HCT116 (cell line): Measurements from ENCODE around the gene ADCK2. TPM values are rescaled to one million over a fixed set of nuclear protein-coding genes. Genes with fewer than 3 reads are reported as not detected.

Experiments used
- ATAC-seq: fragments of 200-7000 bp; cut with Tn5 transposase; 2 replicates; pipeline ENCODE4 v1.9.1; 2020; ENCODE audit warnings: mild to moderate bottlenecking, moderate library complexity
- BruUV-seq: library from RNA; stranded (reverse); fragments of 400-500 nt; replicated peaks from 2 replicates; lab custom pipeline; 2021; lab: Mats Ljungman, UMichigan
- CTCF ChIA-PET: fragments of 300-600 bp; sonication (Branson Sonifier 250); formaldehyde crosslinking; loops from one replicate; lab custom pipeline; 2021; ENCODE audit warnings: antibody characterized with exemption; lab: Charles Lee
- POLR2A ChIA-PET: fragments of 300-600, 350-600 bp; sonication (Branson Sonifier 250); formaldehyde crosslinking; loops from one replicate; lab custom pipeline; 2021; ENCODE audit warnings: antibody characterized with exemption; lab: Charles Lee
- RAD21 ChIA-PET, 2 experiments: fragments of 300-600 bp; sonication (Branson Sonifier 250); formaldehyde crosslinking; loops; one replicate each; lab custom pipeline; 2023; ENCODE audit warnings: low total read pairs in 2 of 2; ENCODE audit not compliant: uncharacterized antibody in 2 of 2, unreplicated experiment in 2 of 2, low non-redundant PET in 1 of 2; lab: Charles Lee
- DNase-seq: peaks from one replicate; pipeline ENCODE4 v3.0.0-alpha.2; 2010; ENCODE audit warnings: low read depth, low spot score
- H2AFZ ChIP-seq: fragments of 200-600 bp; shearing (Covaris generic), sonication (generic); 2 replicates; pipeline ENCODE4 v1.6.1; 2017; ENCODE audit warnings: low read depth, mixed run types, mixed read lengths, antibody characterized with exemption, low read length; ENCODE audit not compliant: poor library complexity, severe bottlenecking
- H3K27ac ChIP-seq: 2 replicates; pipeline ENCODE4 v1.5.1; 2012; ENCODE audit warnings: low read depth, low read length
- H3K27me3 ChIP-seq: fragments of 200-600 bp; sonication (generic); 2 replicates; pipeline ENCODE4 v1.6.1; 2016; ENCODE audit warnings: mixed run types, low read length, mixed read lengths; ENCODE audit not compliant: insufficient read depth
- H3K36me3 ChIP-seq, 2 experiments: fragments of 200-500 bp in 1 of 2; fragments of 200-600 bp in 1 of 2; sonication (Bioruptor generic) in 1 of 2; sonication (generic) in 1 of 2; 2 replicates each; pipeline versions ENCODE4 v1.5.1 to v1.6.1; 2014 to 2016; ENCODE audit warnings: low read length in 2 of 2, inconsistent platforms in 1 of 2, mixed read lengths in 1 of 2, mixed run types in 1 of 2; ENCODE audit not compliant: insufficient read depth in 2 of 2, control insufficient read depth in 1 of 2
- H3K4me1 ChIP-seq, 2 experiments: fragments of 200-600 bp in 1 of 2; sonication (generic) in 1 of 2; 2 replicates each; pipeline versions ENCODE4 v1.5.1 to v1.6.1; 2012 to 2017; ENCODE audit warnings: low read length in 2 of 2, inconsistent platforms in 1 of 2, mild to moderate bottlenecking in 1 of 2, mixed read lengths in 1 of 2, mixed run types in 1 of 2, moderate library complexity in 1 of 2; ENCODE audit not compliant: insufficient read depth in 2 of 2, control insufficient read depth in 1 of 2
- H3K4me2 ChIP-seq: fragments of 200-600 bp; sonication (generic); 2 replicates; pipeline ENCODE4 v1.6.1; 2017; ENCODE audit warnings: mixed run types, low read length, mixed read lengths
- H3K4me3 ChIP-seq, 2 experiments: fragments of 200-600 bp in 1 of 2; sonication (generic) in 1 of 2; replicated peaks in 1 of 2; 2 replicates each; pipeline ENCODE4 v1.5.1; 2011 to 2016; ENCODE audit warnings: low read length in 2 of 2, control low read depth in 1 of 2, low read depth in 1 of 2, mild to moderate bottlenecking in 1 of 2, mixed read lengths in 1 of 2, mixed run types in 1 of 2
- H3K79me2 ChIP-seq: fragments of 200-600 bp; sonication (generic); 2 replicates; pipeline ENCODE4 v1.6.1; 2017; ENCODE audit warnings: mild to moderate bottlenecking, mixed run types, low read length, moderate library complexity, mixed read lengths; ENCODE audit not compliant: insufficient read depth
- H3K9ac ChIP-seq: fragments of 200-600 bp; sonication (generic); 2 replicates; pipeline ENCODE4 v1.6.1; 2016; ENCODE audit warnings: low read length, mixed read lengths
- H3K9me2 ChIP-seq: fragments of 200-600 bp; sonication (generic), shearing (Covaris generic); 2 replicates; pipeline ENCODE4 v1.6.1; 2017; ENCODE audit warnings: mixed run types, mild to moderate bottlenecking, moderate library complexity; ENCODE audit not compliant: insufficient read depth
- H3K9me3 ChIP-seq, 2 experiments: fragments of 200-500 bp in 1 of 2; fragments of 200-600 bp in 1 of 2; sonication (Bioruptor generic) in 1 of 2; sonication (generic) in 1 of 2; 2 replicates each; pipeline ENCODE4 v1.6.1; 2014 to 2017; ENCODE audit warnings: low read length in 2 of 2, mixed read lengths in 2 of 2, inconsistent platforms in 1 of 2, low read depth in 1 of 2, mild to moderate bottlenecking in 1 of 2, mixed run types in 1 of 2, moderate library complexity in 1 of 2; ENCODE audit not compliant: control insufficient read depth in 1 of 2, insufficient read depth in 1 of 2
- H4K20me1 ChIP-seq: fragments of 200-600 bp; sonication (generic), shearing (Covaris generic); 2 replicates; pipeline ENCODE4 v1.6.1; 2017; ENCODE audit warnings: mixed run types, mild to moderate bottlenecking, moderate library complexity; ENCODE audit not compliant: insufficient read depth
- EGR1 ChIP-seq: IDR thresholded peaks from 2 replicates; pipeline ENCODE4 v1.6.1; 2012; ENCODE audit warnings: low read depth
- ELF1 ChIP-seq: IDR thresholded peaks from 2 replicates; pipeline ENCODE4 v1.6.1; 2012; ENCODE audit warnings: low read depth, borderline replicate concordance
- EZH2 ChIP-seq: fragments of 200-600 bp; sonication (generic); IDR thresholded peaks from 2 replicates; pipeline ENCODE4 v1.6.1; 2017; ENCODE audit warnings: antibody characterized with exemption, mixed run types
- MAX ChIP-seq: IDR thresholded peaks from 2 replicates; pipeline ENCODE4 v1.6.1; 2012
- POLR2A ChIP-seq: IDR thresholded peaks from 2 replicates; pipeline ENCODE4 v1.7.0; 2011; ENCODE audit warnings: borderline replicate concordance; ENCODE audit not compliant: insufficient read depth, insufficient read length; ENCODE audit errors: extremely low read depth
- SIN3A ChIP-seq: IDR thresholded peaks from 2 replicates; pipeline ENCODE4 v1.6.1; 2012; ENCODE audit warnings: low read depth
- ZBTB33 ChIP-seq: IDR thresholded peaks from 2 replicates; pipeline ENCODE4 v1.6.1; 2011; ENCODE audit warnings: mild to moderate bottlenecking, low read length, moderate library complexity; ENCODE audit not compliant: insufficient replicate concordance; ENCODE audit errors: extremely low read depth
- ZNF274 ChIP-seq: fragments of 200-500 bp; sonication (Bioruptor generic); IDR thresholded peaks from 2 replicates; pipeline ENCODE4 v1.6.1; 2014; ENCODE audit warnings: mild to moderate bottlenecking, low read depth, low read length, inconsistent platforms
- intact Hi-C: fragments of 100-400 bp; cut with micrococcal nuclease; formaldehyde crosslinking; loops from 2 replicates; pipeline ENCODE4 v1.10.0; 2022
- total RNA-seq: library from RNA; stranded (reverse); gene quantifications from one replicate; pipeline ENCODE4 v1.2.1, GENCODE V29; 2021; ENCODE audit not compliant: unreplicated experiment
- TF ChIP-seq, protein P1 (sequence below): IDR thresholded peaks from 2 replicates; pipeline ENCODE4 v1.6.1; 2012; ENCODE audit warnings: low read depth

ADCK2 gene
- total RNA-seq, 1 experiment from 2014 or later = 16.9 TPM

DNA sequence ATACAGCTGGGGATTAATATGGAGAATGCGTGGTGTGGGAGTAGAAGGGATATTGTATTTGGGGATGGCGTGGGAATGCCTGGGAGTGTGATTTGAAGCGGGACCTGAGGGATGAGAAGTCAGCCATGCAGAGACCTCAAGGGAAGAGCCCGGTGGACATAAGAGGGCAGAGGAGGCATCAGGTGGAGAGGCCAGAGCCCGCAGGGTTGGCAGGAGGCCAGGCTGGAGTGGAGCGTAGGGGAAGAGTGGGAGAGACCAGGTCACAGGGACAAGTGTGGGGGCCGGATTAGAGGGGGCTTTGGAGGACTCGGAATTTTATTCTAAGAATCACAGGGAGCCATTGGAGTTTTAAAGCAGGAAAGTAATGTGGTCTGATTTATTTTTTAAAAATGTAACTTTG lies 25.7 kb downstream of the ADCK2 start (continued):
- no peak for TF ChIP-seq ZBTB33
- TF ChIP-seq, protein P1, sequence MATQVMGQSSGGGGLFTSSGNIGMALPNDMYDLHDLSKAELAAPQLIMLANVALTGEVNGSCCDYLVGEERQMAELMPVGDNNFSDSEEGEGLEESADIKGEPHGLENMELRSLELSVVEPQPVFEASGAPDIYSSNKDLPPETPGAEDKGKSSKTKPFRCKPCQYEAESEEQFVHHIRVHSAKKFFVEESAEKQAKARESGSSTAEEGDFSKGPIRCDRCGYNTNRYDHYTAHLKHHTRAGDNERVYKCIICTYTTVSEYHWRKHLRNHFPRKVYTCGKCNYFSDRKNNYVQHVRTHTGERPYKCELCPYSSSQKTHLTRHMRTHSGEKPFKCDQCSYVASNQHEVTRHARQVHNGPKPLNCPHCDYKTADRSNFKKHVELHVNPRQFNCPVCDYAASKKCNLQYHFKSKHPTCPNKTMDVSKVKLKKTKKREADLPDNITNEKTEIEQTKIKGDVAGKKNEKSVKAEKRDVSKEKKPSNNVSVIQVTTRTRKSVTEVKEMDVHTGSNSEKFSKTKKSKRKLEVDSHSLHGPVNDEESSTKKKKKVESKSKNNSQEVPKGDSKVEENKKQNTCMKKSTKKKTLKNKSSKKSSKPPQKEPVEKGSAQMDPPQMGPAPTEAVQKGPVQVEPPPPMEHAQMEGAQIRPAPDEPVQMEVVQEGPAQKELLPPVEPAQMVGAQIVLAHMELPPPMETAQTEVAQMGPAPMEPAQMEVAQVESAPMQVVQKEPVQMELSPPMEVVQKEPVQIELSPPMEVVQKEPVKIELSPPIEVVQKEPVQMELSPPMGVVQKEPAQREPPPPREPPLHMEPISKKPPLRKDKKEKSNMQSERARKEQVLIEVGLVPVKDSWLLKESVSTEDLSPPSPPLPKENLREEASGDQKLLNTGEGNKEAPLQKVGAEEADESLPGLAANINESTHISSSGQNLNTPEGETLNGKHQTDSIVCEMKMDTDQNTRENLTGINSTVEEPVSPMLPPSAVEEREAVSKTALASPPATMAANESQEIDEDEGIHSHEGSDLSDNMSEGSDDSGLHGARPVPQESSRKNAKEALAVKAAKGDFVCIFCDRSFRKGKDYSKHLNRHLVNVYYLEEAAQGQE = no peak

DNA sequence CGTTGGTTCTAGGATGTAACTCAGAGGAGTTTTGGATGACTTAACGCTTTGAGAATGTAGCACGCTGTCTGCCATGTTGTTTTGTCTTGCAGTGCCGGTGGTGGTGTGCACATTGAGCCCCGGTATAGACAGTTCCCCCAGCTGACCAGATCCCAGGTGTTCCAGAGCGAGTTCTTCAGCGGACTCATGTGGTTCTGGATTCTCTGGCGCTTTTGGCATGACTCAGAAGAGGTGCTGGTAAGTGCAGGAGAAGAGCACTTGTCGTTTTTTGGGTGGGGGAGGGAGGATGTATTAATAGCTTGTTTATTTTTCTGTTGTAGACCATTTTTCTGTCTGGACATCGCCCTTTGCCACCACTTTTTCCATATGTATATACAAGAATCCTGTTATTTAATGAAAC lies 30.0 kb downstream of the ADCK2 start:
- ChIA-PET CTCF (interaction anchor here (1.2 kb wide), 1 partner anchor 28 kb away, joined by 3 read pairs; no protein-coding TSS in a partner anchor), RAD21 (interaction anchor here in 1 of 2 experiments (0.6 kb wide), 1 partner anchor 1268 kb away, joined by 3 read pairs; no protein-coding TSS in a partner anchor), POLR2A (no interaction called here)
- Histone ChIP-seq H3K79me2 (peaks cover 61% of the 10 kb centered on the region), H3K27ac (no peak overlapping the region), H4K20me1 (no peaks in the 10 kb centered on the region), H3K9me3 (no peaks in the 10 kb centered on the region), H3K9ac (no peak overlapping the region), H3K4me2 (no peak overlapping the region), H3K4me1 (peaks cover 4 to 7% of the 10 kb centered on the region in 2 experiments; a peak in 3 of 4 replicates), H2AFZ (no peak overlapping the region), H3K9me2 (no peaks in the 10 kb centered on the region), H3K4me3 (no peak overlapping the region), H3K36me3 (peaks cover 8% of the 10 kb centered on the region in 2 experiments; a peak in 2 of 4 replicates), H3K27me3 (no peaks in the 10 kb centered on the region)
- ATAC-seq = no peak
- no peak for TF ChIP-seq SIN3A
- no peak for TF ChIP-seq ELF1
- TF ChIP-seq EGR1 = no peak
- TF ChIP-seq EZH2 = no peak
- TF ChIP-seq, protein P1 = no peak
- TF ChIP-seq ZNF274 = no peak
- TF ChIP-seq MAX = no peak
- TF ChIP-seq POLR2A = no peak
- no TSS peak for BruUV-seq
- no peak for DNase-seq
- intact Hi-C loops = no loop called here
